CD4-positive, alpha-beta T cell treated with Interleukin-21 for 1 hour (primary cell): Measurements from ENCODE around the gene STARD7.
A peak's percentile ranks its signal among the peaks of the same experiment; 100 is the strongest.
"Not testable (repeated sequence)": the region's sequence is repeated elsewhere in the genome, so short reads cannot be mapped to it uniquely, and the experiment has no call there.

ENCODE experiments used
- DNase-seq: peaks from one replicate; pipeline ENCODE4 v3.0.0-alpha.2; 2020

The STARD7 gene

GRCh38 chr2:96160366-96160765 lies 48.3 kb downstream of the STARD7 start:
- not testable (repeated sequence) for DNase-seq

DNA sequence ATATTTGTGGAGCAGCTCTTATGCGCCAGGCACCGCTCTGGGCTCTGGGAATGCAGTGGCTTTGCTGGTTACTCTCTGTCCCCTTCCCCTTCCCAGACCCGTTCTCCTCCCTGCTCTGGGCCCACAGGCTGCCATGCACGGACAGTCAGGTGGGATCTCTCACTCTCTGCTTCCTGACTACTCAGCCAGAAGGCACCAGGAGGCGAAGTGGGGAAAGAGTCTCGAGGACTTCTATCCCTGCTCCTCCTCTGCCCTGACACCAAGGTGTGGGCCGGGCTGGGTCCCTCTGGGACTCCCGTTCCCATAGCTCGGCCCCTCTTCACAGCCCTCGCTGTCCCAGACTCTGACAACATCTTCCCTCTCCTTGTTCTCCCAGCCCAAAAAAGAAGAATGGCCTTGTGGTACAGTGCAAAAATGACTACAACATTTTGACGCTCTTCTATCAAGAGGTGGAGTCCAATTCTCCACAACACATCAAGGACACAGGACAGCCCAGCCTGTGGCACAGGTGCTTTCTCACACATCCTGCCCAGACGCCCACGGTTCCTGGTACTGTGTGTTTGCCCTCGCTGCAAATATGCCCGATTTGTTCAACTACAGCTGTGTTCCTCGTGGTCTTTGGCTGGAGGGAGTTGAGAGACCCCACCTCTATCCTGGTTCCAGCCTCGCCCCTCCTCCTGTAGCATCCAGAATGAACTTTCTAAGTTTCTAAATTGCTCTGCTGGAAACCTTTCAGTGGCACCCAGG lies 49.4 kb downstream of the STARD7 start:
- DNase-seq: peak; percentile 42

- no peak for DNase-seq
Measured at GRCh38 chr2:96158554-96158940, 50.1 kb downstream of the STARD7 start.

- peak; percentile 72 for DNase-seq
Measured at GRCh38 chr2:96157649-96158553, 50.7 kb downstream of the STARD7 start.

DNA sequence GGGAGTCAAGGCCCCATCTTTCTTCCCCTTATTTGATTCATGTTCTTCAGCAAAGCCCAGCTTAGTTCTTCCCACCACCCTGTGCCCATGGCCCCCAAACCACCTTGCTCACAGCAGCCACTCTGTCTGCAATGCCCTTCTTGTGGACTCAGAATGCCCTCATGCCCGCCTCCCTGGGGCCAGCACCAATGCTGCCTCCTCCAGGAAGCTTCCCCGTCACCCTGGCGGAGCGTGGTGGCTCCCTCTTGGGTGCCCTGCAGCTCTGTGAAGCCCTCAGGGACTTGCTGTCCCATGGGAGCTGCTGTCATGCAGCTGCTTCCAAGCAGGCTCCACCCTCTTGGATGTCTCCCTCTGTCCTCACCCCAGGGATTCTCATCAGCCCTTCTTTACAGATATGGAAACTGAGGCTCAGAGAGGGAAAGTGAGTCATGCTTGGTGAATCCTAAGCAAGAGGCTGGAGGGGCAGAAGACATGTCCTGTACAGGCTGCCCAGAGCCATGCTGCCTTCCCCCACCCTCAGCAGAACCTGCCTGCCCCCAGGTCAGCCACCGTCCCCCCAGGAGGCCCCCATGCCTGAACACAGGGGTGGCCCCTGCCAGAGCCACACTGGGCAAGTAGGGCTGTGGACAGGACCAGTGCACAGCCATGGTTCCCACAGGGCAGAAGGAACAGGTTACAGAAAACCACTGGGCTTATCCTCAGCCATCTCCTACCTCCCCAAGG lies 51.5 kb downstream of the STARD7 start:
- no peak for DNase-seq

DNA sequence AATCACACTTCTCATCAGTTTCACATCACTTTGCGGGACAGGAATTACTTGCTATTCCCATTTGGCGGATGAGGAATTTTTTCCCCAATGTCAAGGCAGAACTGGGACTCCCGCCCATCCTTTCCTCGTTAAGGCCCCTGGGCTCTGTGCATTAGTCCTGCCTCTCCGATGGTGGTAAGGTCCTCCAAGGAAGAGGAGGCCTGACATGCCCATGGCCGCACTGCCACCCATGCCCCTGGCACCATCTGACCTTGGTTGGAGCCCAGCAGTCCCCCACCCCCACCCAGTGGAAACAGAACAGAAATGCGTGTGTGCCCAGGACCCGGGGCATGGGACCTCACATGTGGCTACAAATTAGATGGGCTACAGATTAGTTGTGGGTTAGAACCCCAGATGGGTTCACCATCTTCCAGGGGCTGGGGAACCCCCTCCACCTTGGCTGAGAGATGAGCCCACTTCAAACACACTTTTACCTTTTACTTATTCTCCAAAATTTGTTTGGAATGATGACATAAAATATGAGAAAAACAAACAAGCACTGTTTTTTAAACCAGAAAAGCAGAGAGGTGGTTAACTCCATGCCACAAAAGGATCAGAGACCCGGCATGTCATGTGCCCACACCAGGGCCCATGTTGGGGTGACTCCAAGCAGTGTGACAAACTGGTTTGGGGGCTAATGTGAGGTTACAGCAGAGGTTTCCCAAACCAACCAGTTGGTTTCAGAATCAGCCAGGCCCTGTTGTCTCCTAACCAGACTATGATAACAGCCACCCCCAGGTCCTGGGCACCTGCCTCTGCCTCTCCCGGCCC lies 52.4 kb downstream of the STARD7 start:
- peak; percentile 52 for DNase-seq

GRCh38 chr2:96154506-96155380 lies 53.9 kb downstream of the STARD7 start:
- DNase-seq: no peak

DNA sequence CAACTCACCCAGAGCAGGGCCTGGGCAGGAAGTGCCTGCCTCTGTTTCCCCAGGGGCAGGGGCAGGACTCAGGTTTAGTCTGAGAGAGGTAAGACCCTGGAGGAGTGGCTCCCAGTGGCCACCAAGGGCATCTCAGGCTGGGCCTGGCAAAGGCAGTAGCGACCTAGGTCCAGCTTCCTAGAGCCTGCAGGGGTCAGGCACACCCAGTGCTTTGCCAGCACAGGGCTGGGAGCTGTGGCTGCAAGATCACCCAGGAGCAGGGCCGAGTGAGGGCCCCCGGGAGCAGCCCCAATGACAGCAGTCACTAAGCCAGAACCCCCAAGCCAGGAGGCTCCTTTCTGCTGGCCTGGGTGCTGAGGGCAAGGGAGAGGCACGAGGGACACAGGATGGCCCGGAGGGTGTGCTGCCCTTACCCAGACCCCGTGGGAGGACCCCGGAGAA lies 54.6 kb downstream of the STARD7 start:
- DNase-seq: no peak

- no peak for DNase-seq
Measured at GRCh38 chr2:96153291-96153713, 55.3 kb downstream of the STARD7 start.

- no peak for DNase-seq
Measured at GRCh38 chr2:96152304-96153161, 56.1 kb downstream of the STARD7 start.

GRCh38 chr2:96151595-96152303 lies 56.9 kb downstream of the STARD7 start:
- no peak for DNase-seq

DNA sequence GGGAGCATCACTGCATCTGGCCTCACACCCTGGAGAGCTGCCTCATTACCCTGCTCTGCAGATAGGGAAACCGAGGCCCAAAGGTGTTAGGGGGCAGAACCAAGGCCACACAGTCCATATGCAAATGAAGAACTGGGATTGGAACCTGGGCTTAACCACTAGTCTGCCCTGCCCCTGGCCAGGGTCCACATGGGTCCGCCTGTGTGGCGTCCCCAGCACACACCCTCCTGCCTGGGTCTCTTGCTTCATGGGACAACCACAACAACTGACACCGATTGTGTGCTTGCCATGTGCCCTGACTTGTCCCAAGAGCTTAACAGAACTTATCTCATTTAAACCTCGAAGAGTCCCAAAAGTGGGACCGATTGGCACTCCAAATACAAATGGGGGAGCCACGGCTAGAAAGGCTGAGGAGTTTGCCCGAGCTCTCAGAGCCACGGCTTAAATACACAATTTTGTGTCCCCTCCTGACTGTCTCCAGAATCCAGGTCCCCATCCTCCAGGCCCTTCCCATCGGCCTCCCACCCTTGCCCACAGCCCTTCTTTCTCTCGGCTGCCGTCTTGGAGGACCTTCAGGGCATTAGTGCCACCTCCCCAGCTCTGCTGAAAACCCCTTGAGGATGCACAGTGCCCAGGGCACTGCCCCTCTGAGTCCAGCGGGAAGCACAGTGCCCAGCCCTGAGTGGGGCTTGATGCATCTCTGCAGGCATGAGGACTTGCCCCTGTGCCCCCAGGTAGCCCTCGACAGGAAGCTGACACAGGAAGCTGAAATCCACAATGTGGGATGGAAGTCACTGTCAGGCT lies 57.6 kb downstream of the STARD7 start:
- DNase-seq: no peak

DNA sequence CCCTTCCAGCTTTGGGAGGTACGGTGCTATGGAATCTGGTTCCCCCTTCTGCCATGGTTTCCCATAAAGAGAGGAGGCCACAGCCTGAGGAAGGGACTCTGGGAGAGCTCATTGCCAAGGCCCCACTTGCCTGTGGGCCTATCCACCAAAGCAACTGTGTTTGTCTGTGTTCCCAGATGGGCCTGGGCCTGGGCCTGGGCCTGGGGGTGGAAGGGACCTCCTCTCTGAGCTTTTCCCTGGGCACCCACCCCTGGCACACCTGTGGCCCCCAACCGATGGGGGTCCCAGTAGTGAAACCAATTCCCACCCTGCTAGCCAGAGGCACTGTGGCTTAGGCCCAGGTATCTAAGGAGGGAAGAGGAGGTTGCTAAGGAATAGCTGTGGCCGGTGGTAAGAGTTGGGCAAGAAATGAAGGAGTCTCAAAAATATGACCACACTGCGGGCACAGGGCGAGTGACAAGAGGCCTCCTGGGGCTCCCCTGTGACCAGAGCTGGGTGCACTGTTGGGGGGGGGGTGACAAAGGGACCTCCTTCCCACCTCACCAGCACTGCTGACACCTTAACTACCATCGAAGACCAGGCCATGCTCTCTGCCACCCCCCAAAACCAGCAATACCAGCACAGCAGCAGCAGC lies 58.5 kb downstream of the STARD7 start:
- DNase-seq: no peak

DNA sequence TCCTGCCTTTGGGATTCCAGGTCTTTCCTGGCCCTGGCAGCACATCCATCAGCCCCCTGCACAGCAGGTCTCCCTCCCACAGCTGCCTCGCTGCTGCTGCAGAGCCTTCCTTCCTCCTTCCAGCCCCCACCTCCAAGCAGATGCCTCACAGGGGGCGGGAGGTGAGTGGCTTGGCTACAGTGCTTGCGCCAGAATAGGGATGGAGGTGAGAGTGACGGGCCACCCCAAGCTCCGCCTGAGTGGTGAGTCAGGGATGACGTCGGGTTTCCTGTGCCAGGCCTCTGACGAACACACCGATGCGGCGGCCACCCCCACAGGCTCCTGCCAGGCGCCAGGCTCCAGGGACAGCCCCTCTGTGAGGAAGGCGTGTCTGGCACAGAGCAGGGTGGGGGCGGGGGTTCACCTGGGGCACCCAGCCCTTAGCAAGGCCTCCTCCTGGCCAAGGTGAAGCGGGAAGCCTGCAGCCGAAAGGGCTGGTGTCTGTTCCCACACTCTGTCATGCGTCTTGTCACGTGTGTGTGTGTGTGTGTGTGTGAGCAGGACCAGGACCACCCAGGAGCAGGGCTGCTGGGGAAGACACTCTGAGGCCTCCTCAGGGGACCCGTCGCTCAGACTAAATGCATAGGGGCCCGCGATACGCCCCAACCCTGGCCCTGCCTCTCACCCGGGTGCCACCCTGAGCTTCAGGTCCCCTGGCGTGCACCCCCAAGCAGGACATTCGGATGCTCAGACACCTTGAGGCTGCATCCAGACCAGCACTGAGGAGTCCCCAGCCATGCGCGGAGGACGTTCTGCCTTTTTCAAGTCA lies 60.0 kb downstream of the STARD7 start:
- DNase-seq: peak; percentile 98

GRCh38 chr2:96147593-96148201 lies 60.9 kb downstream of the STARD7 start:
- peak; percentile 38 for DNase-seq

DNA sequence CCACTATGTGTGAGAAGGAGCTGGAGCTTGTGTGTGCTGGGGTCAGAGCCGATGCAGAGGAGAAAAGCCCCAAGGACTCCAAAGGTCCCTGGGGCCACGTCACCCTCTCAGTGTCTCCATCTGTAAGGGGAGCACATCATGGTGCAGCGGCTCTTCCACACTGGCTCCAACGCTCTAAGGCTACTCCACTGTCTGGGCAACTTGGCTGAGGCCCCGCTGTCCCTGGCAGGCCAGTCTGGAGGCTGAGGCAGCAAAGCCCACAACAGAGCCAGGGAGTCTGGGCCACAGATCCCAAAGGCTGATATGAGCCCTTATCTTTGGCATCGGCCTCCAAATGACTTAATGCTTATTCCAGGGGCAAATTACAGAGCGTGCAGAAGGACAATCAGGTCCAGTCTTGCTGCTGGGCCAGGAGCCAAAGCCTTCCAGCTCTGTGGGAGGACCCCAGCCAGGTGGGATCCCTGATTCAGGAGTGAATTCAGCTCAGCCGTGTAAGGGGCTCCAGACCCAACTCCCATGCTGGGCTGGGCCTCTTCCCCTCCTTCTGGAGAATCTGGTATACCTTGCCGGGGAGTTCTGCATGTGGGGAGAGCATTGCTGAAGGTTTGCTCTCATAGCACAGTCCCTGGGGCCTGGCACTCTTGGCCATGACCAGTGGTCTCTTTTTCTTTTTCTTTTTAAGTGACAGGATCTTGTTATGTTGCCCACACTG lies 61.6 kb downstream of the STARD7 start:
- DNase-seq: peak; percentile 42
